CD4-positive, alpha-beta T cell treated with Interferon alpha-2 for 1 hour (primary cell): ENCODE data around the gene ACOT11.
A peak's percentile ranks its signal among the peaks of the same experiment; 100 is the strongest.

Experiments
- DNase-seq, 2 donors: peaks; one replicate each; pipeline ENCODE4 v3.0.0-alpha.2; 2020 to 2022

Gene ACOT11

DNA sequence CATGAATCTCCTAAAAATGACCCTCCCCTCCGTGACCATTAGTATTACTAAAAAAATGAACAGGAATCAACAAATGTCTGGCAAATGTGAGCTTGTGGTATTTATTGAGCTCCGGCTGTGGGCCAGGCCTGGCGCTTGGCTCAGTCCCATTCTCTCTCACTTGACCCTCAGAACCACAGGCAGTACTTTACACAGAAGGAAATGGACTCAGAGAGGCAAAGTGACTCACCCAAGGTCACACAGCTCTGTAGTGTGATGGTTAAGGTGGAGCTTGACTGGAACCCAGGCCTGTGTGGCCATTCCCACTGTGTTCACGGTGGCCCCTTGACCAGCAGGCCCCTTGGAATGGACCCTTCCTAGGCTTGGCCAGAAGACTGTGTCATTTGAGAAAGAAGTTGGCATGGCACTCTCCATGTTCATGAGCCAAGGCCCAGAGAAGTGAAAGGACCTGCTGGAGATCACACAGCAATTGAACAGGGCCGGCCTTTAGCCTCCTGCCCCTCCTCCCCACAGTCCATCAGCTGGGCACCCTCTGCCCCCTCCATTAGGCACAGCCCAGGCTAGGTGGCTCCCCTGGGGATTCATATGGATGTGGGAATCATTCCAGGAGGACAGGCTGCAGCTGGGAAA, 43.2 kb downstream of the ACOT11 start:
- no peak for DNase-seq

DNA sequence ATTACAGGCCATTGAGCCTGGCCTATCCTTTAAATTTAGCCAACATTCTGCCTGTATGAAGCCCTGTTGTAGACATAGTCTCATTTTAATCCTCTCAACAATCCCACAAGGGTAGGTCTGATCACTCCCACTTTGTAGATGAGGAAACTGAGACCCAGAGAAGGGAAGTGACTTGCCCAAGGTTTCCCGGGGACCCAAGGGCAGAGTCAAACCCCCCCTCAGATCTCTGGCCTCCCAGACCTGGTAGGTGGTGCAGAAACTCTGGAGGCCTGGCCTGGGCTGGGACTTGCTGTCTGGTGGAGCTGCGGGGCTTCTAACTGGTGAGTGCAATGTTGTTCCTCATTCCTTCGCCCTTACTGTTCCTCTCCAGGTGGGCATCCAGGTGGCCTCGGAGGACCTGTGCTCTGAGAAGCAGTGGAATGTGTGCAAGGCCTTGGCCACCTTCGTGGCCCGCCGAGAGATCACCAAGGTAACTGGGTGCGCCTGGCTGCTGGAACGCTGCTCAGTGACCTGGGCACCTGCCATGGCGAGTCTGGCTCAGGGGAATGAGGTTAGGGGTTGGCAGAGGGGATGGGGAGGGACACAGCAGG, 45.6 kb downstream of the ACOT11 start:
- DNase-seq, result no peak

DNA sequence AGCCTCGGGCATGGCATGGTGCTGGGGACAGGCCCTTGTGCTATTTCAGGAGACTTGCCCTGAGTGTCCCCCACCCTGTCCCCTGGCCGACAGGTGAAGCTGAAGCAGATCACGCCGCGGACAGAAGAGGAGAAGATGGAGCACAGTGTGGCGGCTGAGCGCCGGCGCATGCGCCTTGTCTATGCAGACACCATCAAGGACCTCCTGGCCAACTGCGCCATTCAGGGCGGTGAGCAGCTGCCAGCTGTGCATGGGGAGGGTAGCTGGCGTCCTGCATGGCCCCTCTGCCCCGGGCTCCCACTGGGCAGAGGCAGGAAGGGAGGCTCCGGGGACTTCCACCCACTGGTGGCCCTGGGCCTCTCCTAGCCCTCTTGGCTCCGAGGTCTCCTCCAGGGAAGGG, 46.4 kb downstream of the ACOT11 start:
- DNase-seq, result no peak

DNA sequence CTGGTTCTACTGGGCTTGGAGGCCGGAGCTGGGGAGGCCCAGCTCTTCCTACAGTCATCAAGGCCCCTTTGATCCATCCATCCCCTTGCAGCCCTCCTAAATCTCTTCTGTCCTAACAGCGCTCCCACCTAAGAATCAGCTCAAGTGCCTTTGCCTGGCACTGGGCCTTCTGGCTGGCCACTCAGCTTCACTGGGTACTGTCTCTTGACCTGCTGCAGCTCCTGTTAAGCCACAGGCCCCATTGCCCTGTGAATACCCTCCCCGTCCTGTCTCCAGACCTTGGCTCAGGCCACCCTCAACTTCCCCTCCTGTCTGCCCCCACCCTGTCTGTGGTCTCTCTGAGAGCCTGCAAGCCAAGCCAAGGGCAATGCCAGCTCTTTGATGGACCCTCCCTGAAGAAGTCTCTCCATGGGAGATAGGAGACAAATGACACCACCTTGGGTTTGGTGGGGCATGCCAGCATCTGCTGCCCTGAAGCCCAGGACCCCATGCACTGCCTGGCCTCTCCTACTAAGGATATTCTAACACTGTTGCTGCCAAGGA, 48.0 kb downstream of the ACOT11 start:
- no peak for DNase-seq

DNA sequence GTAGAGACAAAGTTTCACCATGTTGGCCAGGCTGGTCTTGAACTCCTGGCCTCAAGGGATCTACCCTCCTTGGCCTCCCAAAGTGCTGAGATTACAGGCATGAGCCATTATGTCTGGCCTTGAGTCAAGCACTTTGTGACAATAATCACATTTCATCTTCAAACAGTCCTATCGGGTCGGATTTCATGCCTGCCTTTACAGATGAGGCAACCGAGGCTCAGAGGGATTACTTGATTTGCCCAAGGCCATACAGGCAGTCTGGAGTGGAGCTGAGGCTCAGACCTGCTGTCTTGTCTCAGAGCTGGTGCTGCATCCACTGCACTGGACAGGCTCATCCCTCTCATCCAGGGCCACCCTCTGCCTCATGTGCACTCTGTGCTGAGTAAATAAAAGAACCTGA, 48.7 kb downstream of the ACOT11 start:
- DNase-seq, result no peak

DNA sequence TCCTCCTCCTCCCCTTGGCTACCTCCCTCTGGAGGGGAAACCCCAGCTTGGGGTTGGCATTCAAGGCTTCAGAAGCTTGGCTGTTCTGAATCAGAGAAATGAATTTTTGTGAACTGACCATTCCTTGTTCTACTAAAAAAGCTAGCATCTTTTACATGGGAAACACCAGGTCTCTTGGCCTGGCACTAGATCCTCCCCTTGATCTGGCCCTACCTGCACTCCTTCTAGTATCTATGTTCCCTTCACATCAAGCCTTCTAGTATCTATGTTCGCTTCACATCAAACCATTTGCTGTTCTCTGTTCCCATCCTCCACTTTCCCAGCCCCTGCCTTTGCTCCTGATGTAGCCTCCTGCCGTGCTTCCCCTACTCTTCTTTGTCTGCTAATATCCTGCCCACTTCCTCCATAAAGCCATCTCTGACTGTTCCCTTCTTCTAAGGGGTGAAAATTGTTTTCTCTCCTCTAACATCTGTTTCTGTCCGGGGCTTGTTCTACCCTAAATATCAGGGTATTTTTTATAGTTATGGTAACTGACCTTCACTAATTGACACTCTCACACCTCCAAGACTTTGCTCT, 49.5 kb downstream of the ACOT11 start:
- no peak for DNase-seq

DNA sequence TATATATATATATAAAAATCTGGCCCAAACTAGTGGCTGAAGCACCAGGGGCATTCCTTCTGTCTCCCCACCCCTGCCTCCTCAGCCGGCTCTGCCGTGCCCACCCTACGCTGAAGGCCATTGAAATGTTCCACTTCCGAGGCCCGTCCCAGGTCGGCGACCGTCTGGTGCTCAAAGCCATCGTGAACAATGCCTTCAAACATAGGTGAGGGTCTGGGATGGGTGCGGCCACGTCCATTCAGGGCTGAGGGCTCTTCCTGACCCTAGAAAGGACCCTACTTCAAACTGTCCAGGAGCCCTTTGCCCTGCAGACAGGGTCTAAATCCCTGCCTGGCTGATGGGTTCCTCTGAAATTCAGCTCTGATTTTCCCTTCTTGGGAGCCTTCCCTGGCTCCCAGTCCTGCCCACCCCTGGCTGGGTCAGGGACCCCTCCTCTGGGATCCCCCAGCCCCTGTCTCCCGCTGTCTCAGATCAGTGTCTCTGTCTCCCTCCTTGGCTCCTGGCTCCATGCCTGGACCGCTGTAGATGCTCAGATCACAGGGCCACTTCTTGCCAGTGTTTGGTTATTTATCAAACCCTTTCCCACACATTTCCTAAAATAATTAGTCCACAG, 51.3 kb downstream of the ACOT11 start:
- no peak for DNase-seq

DNA sequence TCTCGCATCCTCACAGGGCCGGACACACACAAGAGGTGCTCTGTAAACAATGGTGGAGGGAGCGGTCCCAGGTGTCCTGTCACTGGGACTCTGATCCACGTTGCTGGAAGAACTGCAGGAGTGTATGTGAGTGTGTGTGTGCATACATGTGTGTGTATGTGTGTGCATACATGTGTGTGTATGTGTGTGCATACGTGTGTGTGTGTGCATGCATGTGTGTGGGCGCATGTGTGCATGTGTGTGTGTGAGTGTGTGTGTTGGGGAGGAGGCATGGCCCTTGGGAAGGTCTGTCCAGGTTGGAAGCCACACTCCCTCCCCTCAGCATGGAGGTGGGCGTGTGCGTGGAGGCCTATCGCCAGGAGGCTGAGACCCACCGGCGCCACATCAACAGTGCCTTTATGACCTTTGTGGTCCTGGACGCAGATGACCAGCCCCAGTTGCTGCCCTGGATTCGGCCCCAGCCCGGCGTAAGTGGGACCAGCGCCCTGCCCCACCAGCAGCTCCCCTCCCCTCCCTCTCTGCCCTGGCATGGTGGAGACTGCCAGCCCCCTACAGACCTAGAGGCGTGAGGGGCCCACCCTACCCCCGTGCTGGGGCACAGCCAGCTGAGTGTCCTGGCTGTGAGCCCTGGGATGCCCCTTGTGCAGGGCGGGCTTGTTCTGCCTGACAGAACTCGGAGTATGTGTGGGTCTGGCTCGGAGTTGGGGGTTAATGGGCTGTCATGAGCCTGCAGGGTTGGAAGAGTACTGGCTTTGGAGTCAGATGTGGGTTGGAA, 53.1 kb downstream of the ACOT11 start:
- no peak for DNase-seq

DNA sequence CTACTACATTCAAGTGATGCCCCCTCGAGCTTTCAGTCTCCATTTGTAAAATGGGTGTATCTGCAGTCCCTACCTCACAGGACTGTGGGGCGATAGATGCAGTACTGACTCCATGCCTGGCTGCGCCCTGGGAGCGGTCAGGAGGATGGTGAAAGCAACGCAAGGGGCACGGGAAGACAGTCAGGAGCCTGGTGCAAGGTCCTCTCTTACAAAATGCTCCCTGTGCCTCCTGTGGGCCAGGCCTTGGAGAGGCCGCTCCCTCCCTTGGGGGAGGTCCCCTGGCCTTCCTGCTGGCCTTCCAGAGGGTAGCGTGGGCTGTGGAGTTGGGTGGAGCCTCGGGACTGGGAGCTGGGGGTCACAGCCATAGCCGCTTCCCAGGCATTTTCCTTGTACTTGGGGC, 53.7 kb downstream of the ACOT11 start:
- DNase-seq, result no peak

DNA sequence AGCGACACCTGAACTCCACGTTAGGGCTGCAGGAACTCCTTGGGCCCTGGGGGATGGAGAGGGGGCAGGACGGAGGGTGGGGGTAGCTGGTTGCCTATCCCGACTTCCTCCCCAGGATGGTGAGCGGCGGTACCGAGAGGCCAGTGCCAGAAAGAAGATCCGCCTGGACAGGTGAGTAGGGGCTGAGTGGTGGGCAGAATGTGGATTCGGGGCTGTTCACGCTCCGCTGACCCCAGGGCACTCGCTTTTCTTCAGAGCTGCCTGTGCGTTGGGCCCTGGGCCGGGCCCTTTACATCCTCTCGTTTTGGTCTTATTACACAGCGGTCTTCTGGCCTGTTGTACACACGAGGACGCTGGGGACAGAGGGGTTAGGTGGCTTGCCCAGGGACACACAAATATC, 54.5 kb downstream of the ACOT11 start:
- DNase-seq, result no peak

DNA sequence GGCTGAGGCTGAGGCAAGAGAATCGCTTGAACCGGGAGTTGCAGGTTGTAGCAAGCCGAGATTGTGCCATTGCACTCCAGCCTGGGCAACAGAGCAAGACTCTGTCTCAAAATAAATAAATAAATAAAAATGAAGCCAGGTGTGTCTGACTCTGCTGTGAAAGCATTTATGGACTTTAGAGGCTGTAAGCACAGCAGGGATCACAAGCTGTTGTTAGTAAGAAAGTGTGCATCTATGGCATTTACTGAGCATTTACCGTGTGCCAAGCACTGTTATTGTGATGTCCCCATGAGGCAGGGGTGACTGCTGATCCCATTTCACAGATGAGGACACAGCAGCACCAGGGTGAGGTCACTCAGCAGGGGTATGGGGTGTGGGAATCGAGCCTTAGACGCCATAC, 55.2 kb downstream of the ACOT11 start:
- no peak for DNase-seq

DNA sequence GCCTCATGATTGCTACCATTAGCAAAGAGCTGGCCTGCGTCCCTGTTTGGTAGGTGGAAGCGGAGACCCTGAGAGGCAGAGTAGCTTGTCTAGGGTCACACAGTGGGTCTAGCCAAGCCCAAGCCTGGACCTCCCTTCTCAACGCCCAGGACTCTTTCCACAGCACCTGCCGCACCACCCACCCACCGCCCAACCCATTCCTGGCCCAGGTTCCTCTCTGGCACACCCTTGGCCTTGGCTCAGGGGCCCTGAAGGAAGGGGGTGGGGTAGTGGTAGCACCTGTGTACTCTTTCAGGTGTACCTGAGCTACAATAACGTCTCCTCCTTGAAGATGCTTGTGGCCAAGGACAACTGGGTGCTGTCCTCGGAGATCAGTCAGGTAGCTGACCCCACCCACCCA, 56.0 kb downstream of the ACOT11 start:
- DNase-seq, result no peak

DNA sequence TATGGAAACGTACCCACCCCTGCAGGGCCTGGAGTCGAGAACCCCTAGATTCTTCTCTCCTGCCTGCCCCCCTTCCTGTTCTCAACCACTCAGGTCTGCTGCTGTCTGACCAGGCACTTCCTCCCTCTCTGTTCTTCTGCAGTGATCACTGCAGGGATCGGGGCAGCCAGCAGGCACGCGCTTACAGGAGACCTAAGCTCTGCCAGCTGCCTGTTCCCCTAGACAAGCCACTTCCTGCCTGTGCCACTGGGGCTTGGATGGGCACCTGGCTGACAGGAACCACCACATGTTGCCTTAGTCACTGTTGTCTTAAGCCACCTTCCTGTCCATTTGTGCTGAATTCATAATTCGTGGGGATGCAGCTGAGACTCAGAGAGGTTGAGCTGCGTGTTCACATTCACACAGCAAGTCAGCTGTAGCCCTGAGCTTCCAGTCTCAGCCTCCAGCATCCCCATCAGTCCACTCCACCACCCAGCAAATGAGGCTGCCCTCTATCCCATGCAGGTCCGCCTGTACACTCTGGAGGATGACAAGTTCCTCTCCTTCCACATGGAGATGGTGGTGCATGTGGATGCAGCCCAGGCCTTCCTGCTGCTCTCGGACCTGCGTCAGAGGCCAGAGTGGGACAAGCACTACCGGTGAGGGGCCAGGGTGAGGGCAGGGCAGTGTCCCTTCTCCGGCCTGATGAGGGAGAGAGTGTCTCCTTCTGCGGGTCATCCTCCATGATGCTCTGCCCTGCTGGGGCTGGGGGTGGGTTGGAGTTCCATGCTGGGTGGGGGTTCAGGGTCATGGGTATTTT, 56.7 kb downstream of the ACOT11 start:
- DNase-seq, result peak in 1 of 2 donors; percentile 21

DNA sequence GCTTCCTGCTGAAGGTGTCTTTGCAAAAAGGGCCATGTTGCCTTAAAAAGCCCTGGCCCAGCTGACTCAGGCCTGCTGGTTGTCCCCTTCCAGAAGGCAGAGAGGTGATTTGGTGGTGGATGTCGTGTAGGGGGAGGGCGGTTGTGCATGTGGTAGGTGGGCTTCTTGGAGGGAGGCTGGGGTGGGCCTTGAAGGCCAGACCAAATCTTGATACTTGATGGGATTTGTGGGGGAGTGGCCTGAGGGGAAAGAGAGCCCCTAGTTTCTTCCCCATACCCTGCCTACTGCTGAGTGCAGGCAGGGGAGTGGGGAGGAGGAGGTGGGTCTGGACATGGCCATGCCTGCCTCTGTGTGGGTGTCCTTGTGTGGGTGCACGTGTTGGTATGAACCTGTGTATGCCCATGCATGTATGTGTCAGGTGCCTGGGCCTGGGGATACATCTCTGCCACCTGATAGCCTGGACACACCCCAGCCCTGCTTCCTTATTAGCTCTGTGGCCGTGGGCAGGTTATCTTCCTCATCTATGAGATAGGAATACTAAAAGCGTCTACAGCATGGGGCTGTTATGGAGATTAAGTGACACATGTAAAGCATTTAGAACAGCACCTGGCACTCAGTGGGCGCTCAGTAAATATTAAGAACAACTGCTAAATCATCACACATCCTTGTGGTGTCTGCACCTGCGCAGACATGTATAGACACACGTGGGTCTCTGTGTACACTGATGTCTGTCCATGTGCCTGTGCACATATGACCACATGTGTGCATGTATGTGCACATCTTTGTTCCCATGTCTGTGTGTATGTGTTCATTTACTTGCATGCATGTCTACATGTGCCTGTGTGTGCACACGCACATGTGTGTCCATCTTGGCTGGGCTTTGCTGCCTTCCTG, 58.3 kb downstream of the ACOT11 start:
- DNase-seq, result no peak

DNA sequence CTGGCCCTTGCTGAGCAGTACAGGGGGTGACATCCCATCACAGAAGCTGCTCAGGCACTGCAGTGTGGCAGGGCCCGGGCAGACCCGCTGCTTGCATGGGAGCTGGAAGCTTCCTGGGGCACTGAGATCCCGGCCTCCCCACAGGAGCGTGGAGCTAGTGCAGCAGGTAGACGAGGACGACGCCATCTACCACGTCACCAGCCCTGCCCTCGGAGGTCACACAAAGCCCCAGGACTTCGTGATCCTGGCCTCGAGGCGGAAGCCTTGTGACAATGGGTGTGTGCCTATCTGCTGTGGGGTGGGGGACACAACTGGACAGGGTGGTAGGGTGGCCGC, 58.9 kb downstream of the ACOT11 start:
- DNase-seq, result no peak

DNA sequence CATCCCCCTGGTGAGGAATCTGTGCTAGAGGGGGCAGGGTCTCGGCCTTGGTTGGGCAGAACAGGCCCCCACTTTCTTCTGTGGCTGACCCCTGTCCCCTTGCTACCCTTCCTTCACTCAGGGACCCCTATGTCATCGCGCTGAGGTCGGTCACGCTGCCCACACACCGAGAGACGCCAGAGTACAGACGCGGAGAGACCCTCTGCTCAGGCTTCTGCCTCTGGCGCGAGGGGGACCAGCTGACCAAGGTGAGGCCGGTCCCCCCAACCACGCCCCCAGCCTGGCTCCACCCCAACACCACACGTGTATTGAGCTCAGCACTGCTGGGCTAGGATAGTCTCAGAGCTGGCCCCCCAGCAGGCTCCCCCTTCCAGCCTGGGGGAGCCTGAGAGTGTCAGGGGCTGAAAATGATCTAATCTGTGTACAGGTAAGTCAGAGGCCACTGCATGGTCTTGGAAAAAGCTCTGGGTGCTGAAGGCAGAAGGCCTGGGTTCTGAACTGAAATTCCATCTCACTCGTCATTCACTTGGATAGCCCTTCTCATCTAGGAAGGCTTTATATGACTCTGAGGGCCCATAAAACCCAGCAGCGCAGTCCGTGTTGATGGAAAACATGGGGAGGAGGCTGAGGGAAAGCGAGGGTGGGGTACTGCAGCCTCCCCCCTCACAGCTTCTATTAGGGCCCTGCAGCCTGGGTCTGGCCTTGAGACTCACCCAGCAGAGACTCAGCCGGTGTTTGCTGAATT, 60.0 kb downstream of the ACOT11 start:
- no peak for DNase-seq

DNA sequence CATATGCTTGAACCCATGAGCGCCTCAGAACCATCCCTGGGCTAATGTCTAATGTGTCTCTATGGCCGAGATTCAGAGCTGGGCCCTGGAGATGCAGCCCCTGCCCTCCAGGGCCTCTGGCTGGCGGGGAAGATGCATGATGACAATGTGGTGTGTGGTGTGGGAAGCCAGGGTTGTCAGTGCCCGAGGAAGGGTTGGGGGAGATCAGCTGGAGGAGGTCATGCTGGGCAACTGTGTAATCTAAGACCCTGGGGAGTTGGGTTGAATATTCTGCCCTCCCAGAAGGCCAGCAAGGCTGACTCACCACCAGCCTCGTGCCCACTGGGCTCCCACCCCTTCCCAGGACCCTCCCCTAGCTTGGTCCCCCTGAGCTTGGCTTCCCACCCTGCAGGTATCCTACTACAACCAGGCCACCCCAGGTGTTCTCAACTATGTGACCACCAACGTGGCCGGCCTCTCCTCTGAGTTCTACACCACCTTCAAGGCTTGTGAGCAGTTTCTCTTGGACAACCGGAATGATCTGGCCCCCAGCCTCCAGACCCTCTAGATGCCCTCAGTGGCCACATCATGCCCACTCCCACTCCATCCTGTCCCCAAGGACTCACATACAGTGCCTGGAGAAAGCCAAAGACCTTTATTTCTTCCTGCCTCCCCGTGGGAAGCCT, 60.7 kb downstream of the ACOT11 start:
- DNase-seq, result no peak

DNA sequence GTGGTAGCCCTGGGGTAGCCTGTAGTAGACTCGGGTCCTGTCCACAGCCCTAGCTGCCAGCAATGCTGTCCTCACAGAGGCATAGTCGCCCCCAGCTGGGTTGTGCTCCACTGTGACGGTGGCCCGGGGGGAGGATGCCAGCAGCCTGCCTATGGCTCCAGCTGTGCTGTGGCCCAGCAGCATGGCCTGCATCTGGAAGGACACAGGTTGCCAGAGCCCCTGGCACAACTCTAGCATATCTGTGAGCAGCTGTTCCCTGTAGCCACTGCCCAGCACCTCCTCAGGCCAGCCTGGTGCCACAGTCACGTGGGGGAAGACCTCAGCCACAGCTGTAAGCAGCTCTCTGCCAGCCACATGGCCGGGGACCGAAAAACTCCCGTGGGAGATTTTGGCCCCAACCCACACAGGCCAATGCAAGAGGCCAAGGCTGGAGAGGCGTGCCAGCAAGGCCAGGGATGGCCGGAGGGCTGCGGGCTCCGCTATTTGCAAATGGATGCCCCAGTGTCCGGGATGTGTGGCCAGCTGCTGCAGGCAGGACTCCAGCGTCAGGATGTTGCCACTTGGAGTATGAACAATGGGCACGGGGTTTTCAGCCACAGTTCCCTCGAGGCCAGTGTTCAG, 61.4 kb downstream of the ACOT11 start:
- DNase-seq, result no peak

DNA sequence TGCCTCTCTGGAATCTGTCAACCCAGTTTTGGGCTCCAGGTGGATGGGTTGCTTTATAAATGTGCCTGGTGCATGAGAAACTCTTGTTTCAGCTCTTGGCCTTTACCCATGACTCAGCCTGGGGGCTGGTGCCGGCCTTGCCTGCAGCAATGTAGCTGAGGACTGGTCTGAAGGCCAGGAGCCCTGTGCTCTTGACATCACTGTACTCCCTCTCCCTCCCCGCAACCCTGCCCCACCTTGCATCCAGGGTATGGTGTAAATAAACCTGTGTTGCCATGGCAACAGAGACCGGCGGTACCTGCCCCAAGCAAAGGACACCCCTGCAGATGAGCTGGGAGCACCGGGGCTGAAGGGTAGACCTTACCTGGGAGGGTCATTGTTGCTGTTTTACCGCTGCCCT, 62.0 kb downstream of the ACOT11 start:
- no peak for DNase-seq
